Right atrium auricular region (tissue), 2 donors: ENCODE results near the gene LPCAT3. TPM values are rescaled to one million over a fixed set of nuclear protein-coding genes. Genes with fewer than 3 reads are reported as not detected.

ENCODE experiments used
- DNase-seq: peaks from one replicate; pipeline ENCODE4 v3.0.0-alpha.2; 2019; ENCODE audit warnings: low spot score
- H3K27ac ChIP-seq, 2 donors: fragments of 200-600 bp; sonication (generic); 1 replicate in 1 of 2; 2 replicates in 1 of 2; pipeline ENCODE4 v1.5.1; 2016 to 2019
- H3K27me3 ChIP-seq, 2 donors: fragments of 200-600 bp; sonication (generic); one replicate each; pipeline versions ENCODE4 v1.5.1 to v1.6.0; 2017 to 2019
- H3K36me3 ChIP-seq: fragments of 200-600 bp; sonication (generic); one replicate; pipeline ENCODE4 v1.5.1; 2016
- H3K4me1 ChIP-seq, 2 donors: fragments of 200-600 bp; sonication (generic); one replicate each; pipeline versions ENCODE4 v1.5.1 to v1.6.0; 2017 to 2019
- H3K4me3 ChIP-seq, 2 donors: fragments of 200-600 bp; sonication (generic); 1 replicate in 1 of 2; 2 replicates in 1 of 2; pipeline ENCODE4 v1.5.1; 2017 to 2019; ENCODE audit warnings: mild to moderate bottlenecking in 1 of 2, moderate library complexity in 1 of 2
- H3K9me3 ChIP-seq, 2 donors: fragments of 200-600 bp; sonication (generic); one replicate each; pipeline ENCODE4 v1.5.1; 2019
- total RNA-seq, 2 donors: library from RNA; depleted of rRNA; stranded (reverse); fragments of >200 nt; gene quantifications; one replicate each; pipeline ENCODE4 v1.1.0, GENCODE V29; 2016
- TF ChIP-seq, protein P1 (sequence below), 2 donors: fragments of 200-600 bp; sonication (generic); IDR thresholded peaks; one replicate each; pipeline ENCODE4 v1.5.1; 2019; ENCODE audit warnings: antibody characterized with exemption in 2 of 2

Gene LPCAT3
- total RNA-seq, 2 donors from 2014 or later = 20.0 to 33.3 TPM

DNA sequence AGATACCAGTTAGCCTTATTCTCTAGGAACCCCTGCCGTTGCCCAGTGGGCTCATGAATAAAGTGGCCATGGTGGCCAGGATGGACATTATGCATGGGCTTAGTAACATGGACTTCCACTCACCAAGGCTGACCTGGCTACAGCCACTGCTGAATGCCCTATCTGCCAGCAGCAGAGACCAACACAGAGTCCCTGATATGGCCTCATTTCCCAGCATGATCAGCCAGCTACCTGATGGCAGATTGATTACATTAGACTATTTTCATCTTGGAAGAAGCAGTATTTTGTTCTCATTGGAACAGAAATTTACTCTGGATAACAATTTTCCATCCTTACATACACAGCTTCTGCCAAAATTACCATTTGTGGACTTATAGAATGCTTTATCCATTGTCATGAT is 16.2 kb upstream of the LPCAT3 start:
- H3K27me3 ChIP-seq = no peaks in the 10 kb centered on the region
- H3K36me3 ChIP-seq = no peaks in the 10 kb centered on the region
- no peaks in the 10 kb centered on the region for H3K9me3 ChIP-seq
- DNase-seq = no peak
- TF ChIP-seq, protein P1, sequence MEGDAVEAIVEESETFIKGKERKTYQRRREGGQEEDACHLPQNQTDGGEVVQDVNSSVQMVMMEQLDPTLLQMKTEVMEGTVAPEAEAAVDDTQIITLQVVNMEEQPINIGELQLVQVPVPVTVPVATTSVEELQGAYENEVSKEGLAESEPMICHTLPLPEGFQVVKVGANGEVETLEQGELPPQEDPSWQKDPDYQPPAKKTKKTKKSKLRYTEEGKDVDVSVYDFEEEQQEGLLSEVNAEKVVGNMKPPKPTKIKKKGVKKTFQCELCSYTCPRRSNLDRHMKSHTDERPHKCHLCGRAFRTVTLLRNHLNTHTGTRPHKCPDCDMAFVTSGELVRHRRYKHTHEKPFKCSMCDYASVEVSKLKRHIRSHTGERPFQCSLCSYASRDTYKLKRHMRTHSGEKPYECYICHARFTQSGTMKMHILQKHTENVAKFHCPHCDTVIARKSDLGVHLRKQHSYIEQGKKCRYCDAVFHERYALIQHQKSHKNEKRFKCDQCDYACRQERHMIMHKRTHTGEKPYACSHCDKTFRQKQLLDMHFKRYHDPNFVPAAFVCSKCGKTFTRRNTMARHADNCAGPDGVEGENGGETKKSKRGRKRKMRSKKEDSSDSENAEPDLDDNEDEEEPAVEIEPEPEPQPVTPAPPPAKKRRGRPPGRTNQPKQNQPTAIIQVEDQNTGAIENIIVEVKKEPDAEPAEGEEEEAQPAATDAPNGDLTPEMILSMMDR (IDR thresholded peaks at IDR 0.05) = no peak
- H3K27ac ChIP-seq = no peak overlapping the region
- no peaks in the 10 kb centered on the region for H3K4me1 ChIP-seq
- H3K4me3 ChIP-seq = no peak overlapping the region

DNA sequence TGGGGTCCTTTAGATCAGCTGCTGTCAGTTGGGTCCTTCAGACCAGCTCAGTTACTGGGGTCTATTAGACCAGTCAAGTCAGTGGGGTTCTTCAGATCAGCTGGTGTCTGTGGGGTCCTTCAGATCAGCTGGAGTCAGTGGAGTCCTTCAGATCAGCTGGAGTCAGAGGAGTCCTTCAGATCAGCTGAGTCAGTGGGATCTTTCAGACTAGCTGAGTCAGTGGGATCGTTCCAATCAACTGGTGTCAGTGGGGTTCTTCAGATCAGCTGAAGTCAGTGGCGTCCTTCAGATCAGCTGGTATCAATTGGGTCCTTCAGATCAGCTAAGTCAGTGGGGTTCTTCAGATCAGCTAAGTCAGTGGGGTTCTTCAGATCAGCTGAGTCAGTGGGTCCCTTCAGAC is 14.7 kb upstream of the LPCAT3 start:
- Histone ChIP-seq H3K27ac (no peak overlapping the region), H3K36me3 (no peaks in the 10 kb centered on the region)

DNA sequence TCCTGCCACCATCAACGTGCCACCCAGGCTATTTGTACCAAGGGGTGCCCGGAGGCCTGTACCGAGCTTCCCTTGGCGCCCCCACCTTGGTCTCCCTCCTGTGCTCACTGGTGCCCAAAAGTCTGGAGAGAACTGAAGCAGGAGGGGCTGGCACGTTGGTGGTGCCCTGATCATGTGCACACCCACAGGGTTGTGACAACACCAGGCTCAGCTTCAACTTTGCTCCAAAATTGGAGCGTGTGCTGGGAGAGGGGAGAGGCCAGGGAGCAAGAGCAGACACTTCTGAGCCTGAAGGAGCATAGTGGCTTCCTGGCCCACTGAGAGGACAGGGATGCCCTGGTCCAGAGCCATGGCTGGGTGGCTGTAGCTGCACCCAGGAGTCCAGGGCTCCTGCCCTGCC is 13.0 kb upstream of the LPCAT3 start:
- TF ChIP-seq, protein P1 (IDR thresholded peaks at IDR 0.05) = no peak
- Histone ChIP-seq H3K36me3 (no peaks in the 10 kb centered on the region), H3K9me3 (no peaks in the 10 kb centered on the region), H3K4me3 (no peak overlapping the region), H3K27ac (no peak overlapping the region), H3K4me1 (no peaks in the 10 kb centered on the region), H3K27me3 (no peaks in the 10 kb centered on the region)
- DNase-seq = peak; percentile 16

More for the DNA sequence above, 14.7 kb upstream of the LPCAT3 start:
- DNase-seq = peak; percentile 32
- TF ChIP-seq, protein P1 (IDR thresholded peaks at IDR 0.05) = no peak
- H3K4me1 ChIP-seq = no peaks in the 10 kb centered on the region
- no peaks in the 10 kb centered on the region for H3K27me3 ChIP-seq
- no peak overlapping the region for H3K4me3 ChIP-seq
- no peaks in the 10 kb centered on the region for H3K9me3 ChIP-seq

DNA sequence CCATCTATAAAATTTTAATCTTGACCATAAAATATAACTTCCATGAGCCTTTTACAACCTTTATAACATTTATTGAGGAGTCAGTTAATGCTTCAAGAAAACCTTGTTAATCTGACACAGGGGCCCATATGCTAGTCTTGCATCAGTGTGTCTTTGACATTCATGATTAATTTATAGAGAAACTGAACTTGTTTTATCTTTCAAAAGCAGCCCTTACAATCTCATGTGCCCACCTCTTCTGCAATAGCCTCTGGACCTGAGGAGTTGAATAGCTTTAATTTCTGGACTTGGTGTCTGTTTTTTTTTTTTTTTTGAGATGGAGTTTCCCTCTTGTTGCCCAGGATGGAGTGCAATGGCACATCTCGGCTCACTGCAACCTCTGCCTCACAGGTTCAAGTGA is 8.6 kb upstream of the LPCAT3 start:
- Histone ChIP-seq H3K9me3 (no peaks in the 10 kb centered on the region), H3K4me3 (no peak overlapping the region), H3K36me3 (no peaks in the 10 kb centered on the region), H3K27me3 (no peaks in the 10 kb centered on the region), H3K4me1 (no peaks in the 10 kb centered on the region), H3K27ac (no peak overlapping the region)
- no peak for DNase-seq
- TF ChIP-seq, protein P1 (IDR thresholded peaks at IDR 0.05) = no peak

DNA sequence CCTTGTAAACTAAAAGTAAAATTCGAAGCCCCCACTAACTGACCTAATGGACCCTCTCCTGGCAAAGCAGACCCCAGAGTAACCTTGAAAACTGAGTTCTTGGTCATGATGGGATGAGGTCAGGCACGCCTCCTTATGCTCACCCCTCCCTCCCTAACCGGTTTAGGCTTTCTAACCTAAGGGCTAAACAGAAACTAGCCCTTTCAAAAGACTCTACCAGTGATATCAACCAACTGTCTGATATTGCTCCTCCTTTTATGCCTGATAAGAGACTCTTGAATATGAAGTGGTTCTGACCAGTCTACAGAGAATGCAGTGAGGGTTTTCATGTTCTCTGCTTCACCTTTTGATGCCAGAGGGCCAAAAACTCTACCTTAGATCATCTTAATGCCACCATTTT is 4.8 kb upstream of the LPCAT3 start:
- H3K4me3 ChIP-seq = no peak overlapping the region
- H3K27me3 ChIP-seq = no peaks in the 10 kb centered on the region
- DNase-seq = no peak
- no peak overlapping the region for H3K27ac ChIP-seq
- H3K9me3 ChIP-seq = no peaks in the 10 kb centered on the region
- H3K36me3 ChIP-seq = no peaks in the 10 kb centered on the region
- peaks cover 0 to 6% of the 10 kb centered on the region in 2 donors for H3K4me1 ChIP-seq
- TF ChIP-seq, protein P1 (IDR thresholded peaks at IDR 0.05) = no peak

DNA sequence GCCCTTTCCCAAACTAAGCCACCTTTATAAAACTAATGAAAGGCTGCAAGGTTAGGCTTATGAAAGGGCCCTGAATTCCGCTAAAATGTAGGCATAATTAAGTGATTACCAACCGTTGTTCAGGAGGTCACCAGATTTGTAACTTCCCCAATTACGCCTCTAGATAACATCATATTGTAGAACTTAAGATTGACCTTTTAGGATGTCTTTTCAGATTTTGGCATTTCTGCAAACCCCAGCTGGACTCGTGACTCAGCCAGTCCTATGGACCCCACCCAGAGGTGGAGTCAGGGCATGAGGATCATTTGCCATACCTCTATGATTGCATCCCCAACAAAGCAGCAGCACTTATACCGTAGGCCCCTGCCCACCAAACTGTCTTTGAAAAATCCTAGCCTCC is 3.7 kb upstream of the LPCAT3 start:
- H3K9me3 ChIP-seq = no peaks in the 10 kb centered on the region
- TF ChIP-seq, protein P1 (IDR thresholded peaks at IDR 0.05) = no peak
- no peak overlapping the region for H3K27ac ChIP-seq
- no peaks in the 10 kb centered on the region for H3K36me3 ChIP-seq
- no peak overlapping the region for H3K4me3 ChIP-seq
- H3K27me3 ChIP-seq = no peaks in the 10 kb centered on the region
- peaks cover 0 to 15% of the 10 kb centered on the region in 2 donors for H3K4me1 ChIP-seq
- no peak for DNase-seq
